NT2/D1 (cell line): Measurements from ENCODE around the gene SMG6.

Experiments used
- DNase-seq: peaks from one replicate; pipeline ENCODE4 v3.0.0-alpha.2; 2011; ENCODE audit warnings: low read depth, low spot score
- H3K27me3 ChIP-seq: 2 replicates; pipeline ENCODE4 v1.6.0; 2011; ENCODE audit warnings: mild to moderate bottlenecking; ENCODE audit not compliant: insufficient read length, insufficient read depth
- H3K36me3 ChIP-seq: 2 replicates; pipeline ENCODE4 v1.6.1; 2011; ENCODE audit warnings: mild to moderate bottlenecking, low read length, mixed read lengths; ENCODE audit not compliant: insufficient read depth, insufficient read length
- H3K4me1 ChIP-seq: 2 replicates; pipeline ENCODE4 v1.5.1; 2011; ENCODE audit not compliant: insufficient read depth, insufficient read length
- H3K4me3 ChIP-seq: 2 replicates; pipeline ENCODE4 v1.5.1; 2011; ENCODE audit warnings: low read depth; ENCODE audit not compliant: insufficient read length
- H3K9ac ChIP-seq: 2 replicates; pipeline ENCODE4 v1.6.0; 2011; ENCODE audit warnings: low read depth; ENCODE audit not compliant: insufficient read length
- H3K9me3 ChIP-seq: 2 replicates; pipeline ENCODE4 v1.5.1; 2011; ENCODE audit warnings: mild to moderate bottlenecking, low read length; ENCODE audit not compliant: insufficient read depth
- SUZ12 ChIP-seq: IDR thresholded peaks from 2 replicates; pipeline ENCODE4 v1.6.1; 2011; ENCODE audit not compliant: insufficient read length, insufficient read depth; ENCODE audit errors: extremely low read depth
- YY1 ChIP-seq: IDR thresholded peaks from 2 replicates; pipeline ENCODE4 v1.6.1; 2011; ENCODE audit not compliant: insufficient read length, insufficient read depth
- ZNF274 ChIP-seq: IDR thresholded peaks from 2 replicates; pipeline ENCODE4 v1.6.1; 2011; ENCODE audit warnings: mild to moderate bottlenecking, low read depth, low read length

The SMG6 gene

GRCh38 chr17:2178798-2179501 lies 124.6 kb downstream of the SMG6 start:
- no peak for TF ChIP-seq YY1
- TF ChIP-seq ZNF274: no peak
- no peak for TF ChIP-seq SUZ12
- Histone ChIP-seq H3K4me1 (peaks cover 9% of the 10 kb centered on the region), H3K9me3 (no peaks in the 10 kb centered on the region), H3K27me3 (no peaks in the 10 kb centered on the region), H3K9ac (no peak overlapping the region), H3K4me3 (no peak overlapping the region), H3K36me3 (peaks cover 42% of the 10 kb centered on the region)
- no peak for DNase-seq

GRCh38 chr17:2177235-2177811 lies 126.3 kb downstream of the SMG6 start:
- Histone ChIP-seq H3K36me3 (peaks cover 33% of the 10 kb centered on the region), H3K4me3 (no peak overlapping the region), H3K27me3 (no peaks in the 10 kb centered on the region), H3K4me1 (peaks cover 9% of the 10 kb centered on the region), H3K9me3 (no peaks in the 10 kb centered on the region), H3K9ac (no peak overlapping the region)
- no peak for DNase-seq
- TF ChIP-seq ZNF274: no peak
- TF ChIP-seq YY1: no peak
- no peak for TF ChIP-seq SUZ12

GRCh38 chr17:2176499-2177169 lies 127.0 kb downstream of the SMG6 start:
- Histone ChIP-seq H3K9ac (no peak overlapping the region), H3K36me3 (peaks cover 29% of the 10 kb centered on the region), H3K9me3 (no peaks in the 10 kb centered on the region), H3K4me3 (no peak overlapping the region), H3K4me1 (peaks cover 9% of the 10 kb centered on the region), H3K27me3 (no peaks in the 10 kb centered on the region)
- TF ChIP-seq ZNF274: no peak
- no peak for TF ChIP-seq SUZ12
- no peak for TF ChIP-seq YY1
- DNase-seq: no peak

GRCh38 chr17:2175294-2175628 lies 128.3 kb downstream of the SMG6 start:
- H3K36me3 ChIP-seq: peaks cover 28% of the 10 kb centered on the region
- no peak for DNase-seq
- peaks cover 8% of the 10 kb centered on the region for H3K4me1 ChIP-seq
- H3K27me3 ChIP-seq: no peaks in the 10 kb centered on the region
- no peak overlapping the region for H3K4me3 ChIP-seq
- H3K9ac ChIP-seq: no peak overlapping the region
- TF ChIP-seq YY1 (no peak), SUZ12 (no peak), ZNF274 (no peak)
- no peaks in the 10 kb centered on the region for H3K9me3 ChIP-seq

GRCh38 chr17:2174468-2175293 lies 128.9 kb downstream of the SMG6 start:
- Histone ChIP-seq H3K9me3 (no peaks in the 10 kb centered on the region), H3K4me1 (peaks cover 8% of the 10 kb centered on the region), H3K9ac (no peak overlapping the region), H3K4me3 (no peak overlapping the region), H3K36me3 (peaks cover 29% of the 10 kb centered on the region), H3K27me3 (no peaks in the 10 kb centered on the region)
- TF ChIP-seq YY1: no peak
- no peak for TF ChIP-seq ZNF274
- TF ChIP-seq SUZ12: no peak
- DNase-seq: no peak

GRCh38 chr17:2174014-2174413 lies 129.6 kb downstream of the SMG6 start:
- no peaks in the 10 kb centered on the region for H3K27me3 ChIP-seq
- H3K36me3 ChIP-seq: peaks cover 35% of the 10 kb centered on the region
- DNase-seq: no peak
- H3K4me1 ChIP-seq: peaks cover 8% of the 10 kb centered on the region
- TF ChIP-seq ZNF274 (no peak), SUZ12 (no peak), YY1 (no peak)
- H3K4me3 ChIP-seq: no peak overlapping the region
- H3K9ac ChIP-seq: no peak overlapping the region
- H3K9me3 ChIP-seq: no peaks in the 10 kb centered on the region
